AG10803 (cell line): ENCODE measurements around the gene MCU.
"Not testable (repeated sequence)": the region's sequence is repeated elsewhere in the genome, so short reads cannot be mapped to it uniquely, and the experiment has no call there.

Experiments used
- DNase-seq: peaks from one replicate; pipeline ENCODE4 v3.0.0; 2010; ENCODE audit warnings: low read depth
- H3K4me3 ChIP-seq: 2 replicates; pipeline ENCODE4 v1.5.1; 2011; ENCODE audit warnings: mild to moderate bottlenecking, low read length, control low read depth
- CTCF ChIP-seq: conservative IDR thresholded peaks from 2 replicates; pipeline ENCODE4 v1.5.1; 2011; ENCODE audit warnings: mild to moderate bottlenecking, low read length, control low read depth, inconsistent platforms

The MCU gene

DNA sequence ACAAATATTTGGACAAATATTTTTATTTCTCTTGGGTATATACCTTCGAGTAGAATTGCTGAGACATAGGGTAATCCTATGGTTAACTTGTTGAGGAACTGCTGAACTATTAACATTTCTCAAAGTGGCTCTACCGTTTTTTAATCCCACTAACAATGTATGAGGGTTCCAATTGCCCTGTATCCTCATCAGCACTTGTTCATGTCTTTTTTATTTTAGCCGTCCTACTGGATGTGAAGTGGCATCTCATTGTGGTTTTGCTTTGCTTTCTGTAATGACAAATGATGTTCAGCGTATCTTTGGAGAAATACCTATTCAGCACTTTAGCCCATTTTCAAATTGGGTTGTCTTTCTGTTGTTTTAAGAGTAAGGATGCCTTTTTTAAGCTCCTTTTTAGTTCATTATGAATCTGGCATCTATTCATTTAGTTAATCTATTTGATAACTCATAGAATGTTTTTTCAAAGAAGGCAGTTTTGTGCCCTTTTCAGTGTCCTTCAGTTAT is 40.0 kb downstream of the MCU start:
- DNase-seq, result no peak
- TF ChIP-seq CTCF, result no peak
- no peak overlapping the region for H3K4me3 ChIP-seq

DNA sequence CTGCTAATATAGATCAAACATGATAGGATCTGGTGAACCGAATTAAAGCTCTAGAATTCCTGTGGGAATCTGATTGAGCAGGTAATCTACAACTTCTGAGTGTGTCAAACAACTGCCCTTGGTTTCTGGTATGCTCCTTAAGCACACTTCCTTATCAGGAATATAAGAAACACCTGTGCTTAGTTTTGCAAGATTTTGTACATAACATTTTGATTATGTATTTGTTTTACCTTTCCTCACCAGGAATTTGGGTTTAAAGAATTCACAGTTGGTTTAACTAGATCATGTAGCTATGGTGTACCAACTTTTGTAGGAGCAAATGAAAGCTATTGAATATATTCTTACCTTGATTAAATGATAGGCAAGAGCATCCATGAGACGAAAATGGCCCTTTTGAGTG is 40.6 kb downstream of the MCU start:
- TF ChIP-seq CTCF, result no peak
- H3K4me3 ChIP-seq, result no peak overlapping the region
- DNase-seq, result no peak

DNA sequence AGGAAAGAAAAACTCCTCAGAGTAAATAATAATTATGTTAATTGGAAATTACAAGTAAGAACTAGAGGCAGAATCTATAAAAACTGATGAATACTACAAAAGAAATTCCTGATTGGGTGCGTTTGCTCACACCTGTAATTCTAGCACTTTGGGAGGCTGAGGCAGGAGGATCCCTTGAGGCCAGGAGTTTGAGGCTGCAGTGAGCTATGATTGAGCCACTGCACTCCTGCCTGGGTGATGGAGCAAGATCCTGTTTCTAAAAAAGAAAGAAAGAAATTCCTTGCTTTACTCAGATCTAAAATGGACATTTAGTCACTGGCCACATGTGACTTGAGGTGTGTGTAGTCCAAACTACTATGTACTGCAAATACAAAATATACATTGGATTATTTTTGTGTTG is 42.0 kb downstream of the MCU start:
- H3K4me3 ChIP-seq, result no peak overlapping the region
- no peak for TF ChIP-seq CTCF
- no peak for DNase-seq

DNA sequence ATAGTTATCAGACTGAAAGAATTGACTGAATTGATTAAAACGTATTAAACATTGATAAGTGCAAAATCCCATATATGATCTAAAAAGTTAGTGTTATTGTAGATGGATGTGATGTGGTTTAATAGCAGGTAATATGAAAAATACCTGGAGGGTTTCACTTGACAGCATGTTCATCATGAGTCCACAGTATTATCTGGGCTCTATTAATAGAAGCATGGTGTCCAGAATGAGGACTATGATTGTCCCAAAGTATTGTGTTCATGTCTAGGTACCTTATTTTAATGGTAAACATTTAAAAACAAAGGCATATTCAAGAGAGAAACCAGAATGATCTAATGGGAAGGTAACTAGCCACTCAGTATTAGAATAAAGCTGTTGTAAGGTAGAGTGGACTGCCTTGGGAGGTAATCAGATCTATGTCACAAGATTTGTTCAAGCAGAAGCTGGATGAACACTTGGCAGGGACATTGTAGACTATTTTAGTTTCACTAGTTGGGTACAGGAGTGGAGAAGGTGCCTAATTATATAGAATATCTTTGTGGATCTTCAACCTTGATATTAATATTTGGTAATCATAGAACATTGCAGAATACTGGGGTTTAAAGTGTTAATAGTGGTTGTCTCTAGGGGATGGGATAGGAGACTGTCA is 43.5 kb downstream of the MCU start:
- no peak for TF ChIP-seq CTCF
- no peak for DNase-seq
- H3K4me3 ChIP-seq, result no peak overlapping the region

- no peak overlapping the region for H3K4me3 ChIP-seq
- DNase-seq, result peak; percentile 94
- no peak for TF ChIP-seq CTCF
Observed at GRCh38 chr10:72736176-72736827, 44.4 kb downstream of the MCU start.

DNA sequence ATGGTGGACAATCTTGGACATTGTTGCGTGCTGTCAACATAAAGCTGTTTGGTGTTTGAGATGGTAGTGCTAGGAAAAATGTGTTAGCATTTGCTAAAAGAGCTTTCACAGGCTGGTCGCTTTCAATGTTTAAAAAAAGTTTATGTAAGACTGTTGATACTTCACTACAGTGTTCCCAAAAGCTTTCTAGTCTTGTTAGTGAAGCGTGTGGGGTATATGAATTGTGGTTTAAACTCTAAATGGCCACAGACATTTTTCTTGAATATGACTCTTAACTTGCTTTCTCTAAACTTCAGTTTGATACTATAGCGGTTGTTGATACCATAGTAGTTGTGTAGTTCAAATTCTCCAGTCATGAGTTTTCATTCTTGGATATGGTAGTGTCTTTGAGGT is 44.9 kb downstream of the MCU start:
- H3K4me3 ChIP-seq, result no peak overlapping the region
- no peak for TF ChIP-seq CTCF
- DNase-seq, result no peak

GRCh38 chr10:72737357-72737756 is 45.4 kb downstream of the MCU start:
- not testable (repeated sequence) for DNase-seq, H3K4me3 ChIP-seq
